Diencephalon (tissue), 1 donor: ENCODE results near the gene GAST. TPM values are rescaled to one million over a fixed set of nuclear protein-coding genes. Genes with fewer than 3 reads are reported as not detected.

ENCODE experiments used
- small RNA-seq: library from RNA; depleted of rRNA; stranded (forward); fragments of <200 nt; gene quantifications from one replicate; pipeline ENCODE3, GENCODE V24; 2014
- total RNA-seq: library from RNA; depleted of rRNA; stranded (reverse); fragments of >200 nt; gene quantifications from one replicate; pipeline ENCODE4 v1.2.3, GENCODE V29; 2014

GAST gene
- total RNA-seq, result not detected

GRCh38 chr17:41711669-41712400 lies at the start of gene GAST:
GAST (plus strand) TSS chr17:41712331; CDS start chr17:41715437, 3,106 bp downstream.

GRCh38 chr17:41688641-41689496 lies 23.3 kb upstream of the GAST start, which contains the start of gene EIF1:
EIF1 (plus strand) TSS chr17:41688885; CDS start chr17:41689039, 154 bp downstream.

GRCh38 chr17:41734139-41734948 lies 22.2 kb downstream of the GAST start, which contains the start of gene HAP1:
HAP1 (minus strand) TSS chr17:41734643; CDS start chr17:41734634, 9 bp downstream.

Small RNA genes lying within 50 kb of the gene (small RNA-seq; reads per million reads assigned to genes)
- gene RN7SL399P (not detected), gene RNA5SP442 (0.10 reads per million)

Other genes starting within 250 kb of the GAST start
- not detected for gene KRT32, start 244.9 kb upstream of the GAST start, total RNA-seq
- gene KRT35, start 231.2 kb upstream of the GAST start, total RNA-seq, result not detected
- not detected for gene KRT36, start 222.4 kb upstream of the GAST start, total RNA-seq
- not detected for gene KRT13, start 206.7 kb upstream of the GAST start, total RNA-seq
- gene KRT15, start 193.4 kb upstream of the GAST start, total RNA-seq, result not detected
- gene KRT19, start 184.0 kb upstream of the GAST start, total RNA-seq, result 22.1 TPM
- not detected for gene KRT9, start 140.3 kb upstream of the GAST start, total RNA-seq
- not detected for gene KRT14, start 125.4 kb upstream of the GAST start, total RNA-seq
- not detected for gene KRT16, start 99.6 kb upstream of the GAST start, total RNA-seq
- not detected for gene KRT17, start 87.8 kb upstream of the GAST start, total RNA-seq
- gene EIF1, start 23.4 kb upstream of the GAST start, total RNA-seq, result 114 TPM
- 9.9 TPM for gene HAP1, start 22.3 kb downstream of the GAST start, total RNA-seq
- gene JUP, start 74.4 kb downstream of the GAST start, total RNA-seq, result 29.8 TPM
- gene P3H4, start 99.6 kb downstream of the GAST start, total RNA-seq, result 19.8 TPM
- 18.2 TPM for gene FKBP10, start 100.7 kb downstream of the GAST start, total RNA-seq
- 145 TPM for gene NT5C3B, start 123.9 kb downstream of the GAST start, total RNA-seq
- not detected for gene KLHL10, start 125.5 kb downstream of the GAST start, total RNA-seq
- 76.6 TPM for gene KLHL11, start 153.1 kb downstream of the GAST start, total RNA-seq
- gene ACLY, start 206.6 kb downstream of the GAST start, total RNA-seq, result 171 TPM
- 6.5 TPM for gene ODAD4, start 218.3 kb downstream of the GAST start, total RNA-seq